GM12892 (cell line): ENCODE measurements around the gene PNPLA1.

ENCODE experiments used
- POLR2A ChIP-seq: IDR thresholded peaks from 2 replicates; pipeline ENCODE4 v1.6.1; 2011; ENCODE audit warnings: low read depth, low read length, control low read depth
- TAF1 ChIP-seq: IDR thresholded peaks from 2 replicates; pipeline ENCODE4 v1.6.1; 2011; ENCODE audit warnings: low read depth, mild to moderate bottlenecking, control low read depth, low read length, borderline replicate concordance

DNA sequence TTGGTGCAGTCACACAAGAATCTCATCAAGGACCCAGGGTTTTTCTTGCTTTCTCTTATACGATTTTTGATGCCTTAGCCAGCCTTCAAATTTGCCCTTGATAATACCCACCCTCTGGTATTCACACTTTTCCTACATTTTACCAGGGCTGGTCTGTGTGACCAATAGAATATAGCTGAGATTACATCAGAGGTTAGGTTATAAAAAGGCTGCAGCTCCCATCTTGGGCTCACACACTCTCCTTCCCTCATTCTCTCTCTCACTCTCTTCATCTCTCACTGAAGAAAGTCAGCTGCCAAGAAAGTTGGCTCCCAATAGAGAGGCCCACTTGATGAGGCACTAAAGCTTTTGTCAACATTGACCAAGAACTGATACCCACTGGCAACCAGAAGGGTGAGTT is 4.1 kb upstream of the PNPLA1 start:
- TF ChIP-seq POLR2A (no peak), TAF1 (no peak)
